ENCODE measurements around the gene ACTR3C. TPM values are rescaled to one million over a fixed set of nuclear protein-coding genes. Genes with fewer than 3 reads are reported as not detected.

Gene ACTR3C
- total RNA-seq, result 4.6 TPM
- long read RNA-seq, partial matches to known transcripts, result 2 of 4 reads
- long read RNA-seq, other reads (novel, unspliced or antisense), result 2 of 4 reads

DNA sequence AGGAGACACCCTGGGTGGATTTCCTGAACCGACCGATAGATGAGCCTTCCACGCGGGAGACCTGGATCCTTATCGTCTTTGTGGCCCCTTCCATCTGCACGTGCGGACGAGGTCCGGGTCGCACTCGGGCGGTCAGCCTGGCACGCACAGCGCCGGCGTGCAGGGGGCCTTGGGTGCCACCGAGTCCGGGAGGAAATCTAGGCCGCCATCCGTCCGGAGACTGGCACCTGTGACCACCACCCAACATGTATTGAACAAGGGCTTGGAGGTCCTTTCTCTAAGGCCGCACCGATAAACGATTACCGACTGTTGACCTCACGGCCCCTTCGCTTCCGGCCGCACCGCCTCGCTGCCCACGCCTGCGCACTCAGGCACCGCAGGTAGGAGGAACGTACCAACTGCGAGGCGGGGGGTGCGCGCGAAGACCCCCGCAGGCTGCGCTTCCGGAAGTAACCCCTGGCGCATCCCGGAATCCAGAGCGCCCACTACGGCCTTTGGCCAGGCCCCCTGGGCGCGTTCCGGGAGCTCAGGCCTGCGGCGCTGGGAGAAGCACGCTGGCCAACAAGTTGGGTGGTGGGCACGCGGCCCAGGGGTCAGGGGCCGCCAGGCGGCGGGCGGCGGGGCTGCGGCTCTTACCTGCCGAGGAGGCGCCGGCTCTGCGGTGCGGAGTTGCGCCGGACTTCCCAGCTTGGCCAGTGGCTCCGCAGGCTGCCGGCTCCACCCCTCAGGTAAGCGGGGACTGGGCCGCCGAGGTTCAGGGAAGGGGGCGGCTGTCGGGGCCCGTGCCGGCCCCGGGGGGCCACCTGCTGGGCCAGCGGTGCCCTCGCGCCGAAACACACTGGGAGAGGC, at the start of gene ACTR3C, which contains the start of gene LRRC61:
TSS of gene ACTR3C (minus strand) at position 713 of the 849 bp plus-strand sequence. CDS start 28,249 bp downstream, outside the sequence.
TSS of gene LRRC61 (plus strand) at position 523 of the 849 bp plus-strand sequence. CDS start 13,507 bp downstream, outside the sequence.
- intact Hi-C loops (cut with DNase I), result no loop called here
- peak; percentile 80 for DNase-seq (ENCODE audit: low spot score)

DNA sequence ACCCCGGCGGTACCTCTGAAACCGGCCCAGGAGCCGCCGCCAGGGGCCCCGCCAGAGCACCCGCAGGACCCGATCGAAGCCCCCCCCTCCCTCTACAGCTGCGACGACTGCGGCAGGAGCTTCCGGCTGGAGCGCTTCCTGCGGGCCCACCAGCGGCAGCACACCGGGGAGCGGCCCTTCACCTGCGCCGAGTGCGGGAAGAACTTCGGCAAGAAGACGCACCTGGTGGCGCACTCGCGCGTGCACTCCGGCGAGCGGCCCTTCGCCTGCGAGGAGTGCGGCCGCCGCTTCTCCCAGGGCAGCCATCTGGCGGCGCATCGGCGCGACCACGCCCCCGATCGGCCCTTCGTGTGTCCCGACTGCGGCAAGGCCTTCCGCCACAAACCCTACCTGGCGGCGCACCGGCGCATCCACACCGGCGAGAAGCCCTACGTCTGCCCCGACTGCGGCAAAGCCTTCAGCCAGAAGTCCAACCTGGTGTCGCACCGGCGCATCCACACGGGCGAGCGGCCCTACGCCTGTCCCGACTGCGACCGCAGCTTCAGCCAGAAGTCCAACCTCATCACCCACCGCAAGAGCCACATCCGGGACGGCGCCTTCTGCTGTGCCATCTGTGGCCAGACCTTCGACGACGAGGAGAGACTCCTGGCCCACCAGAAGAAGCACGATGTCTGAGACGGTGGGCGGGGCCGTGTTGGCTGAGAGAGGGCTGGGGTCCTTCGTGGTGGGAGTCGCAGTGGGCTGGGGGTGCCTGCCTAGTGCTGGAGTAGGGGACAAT, 49.1 kb upstream of the ACTR3C start:
- no peak for DNase-seq (ENCODE audit: low spot score)
- intact Hi-C loops (cut with DNase I), result no loop called here

DNA sequence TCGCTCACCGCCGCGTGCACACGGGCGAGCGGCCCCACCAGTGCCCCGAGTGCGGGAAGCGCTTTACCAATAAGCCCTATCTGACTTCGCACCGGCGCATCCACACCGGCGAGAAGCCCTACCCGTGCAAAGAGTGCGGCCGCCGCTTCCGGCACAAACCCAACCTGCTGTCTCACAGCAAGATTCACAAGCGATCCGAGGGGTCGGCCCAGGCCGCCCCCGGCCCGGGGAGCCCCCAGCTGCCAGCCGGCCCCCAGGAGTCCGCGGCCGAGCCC, 48.6 kb upstream of the ACTR3C start:
- intact Hi-C loops (cut with DNase I), result no loop called here
- DNase-seq (ENCODE audit: low spot score), result no peak

DNA sequence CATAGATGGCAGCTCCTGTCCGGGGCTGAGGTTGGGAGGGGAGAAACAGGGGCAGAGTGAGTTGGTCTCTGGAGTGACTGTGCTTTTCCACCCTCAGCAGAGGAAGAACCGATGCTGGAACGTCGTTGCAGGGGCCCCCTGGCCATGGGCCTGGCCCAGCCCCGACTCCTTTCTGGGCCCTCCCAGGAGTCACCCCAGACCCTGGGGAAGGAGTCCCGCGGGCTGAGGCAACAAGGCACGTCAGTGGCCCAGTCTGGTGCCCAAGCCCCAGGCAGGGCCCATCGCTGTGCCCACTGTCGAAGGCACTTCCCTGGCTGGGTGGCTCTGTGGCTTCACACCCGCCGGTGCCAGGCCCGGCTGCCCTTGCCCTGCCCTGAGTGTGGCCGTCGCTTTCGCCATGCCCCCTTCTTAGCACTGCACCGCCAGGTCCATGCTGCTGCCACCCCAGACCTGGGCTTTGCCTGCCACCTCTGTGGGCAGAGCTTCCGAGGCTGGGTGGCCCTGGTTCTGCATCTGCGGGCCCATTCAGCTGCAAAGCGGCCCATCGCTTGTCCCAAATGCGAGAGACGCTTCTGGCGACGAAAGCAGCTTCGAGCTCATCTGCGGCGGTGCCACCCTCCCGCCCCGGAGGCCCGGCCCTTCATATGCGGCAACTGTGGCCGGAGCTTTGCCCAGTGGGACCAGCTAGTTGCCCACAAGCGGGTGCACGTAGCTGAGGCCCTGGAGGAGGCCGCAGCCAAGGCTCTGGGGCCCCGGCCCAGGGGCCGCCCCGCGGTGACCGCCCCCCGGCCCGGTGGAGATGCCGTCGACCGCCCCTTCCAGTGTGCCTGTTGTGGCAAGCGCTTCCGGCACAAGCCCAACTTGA, 48.0 kb upstream of the ACTR3C start:
- intact Hi-C loops (cut with DNase I), result no loop called here
- no peak for DNase-seq (ENCODE audit: low spot score)

DNA sequence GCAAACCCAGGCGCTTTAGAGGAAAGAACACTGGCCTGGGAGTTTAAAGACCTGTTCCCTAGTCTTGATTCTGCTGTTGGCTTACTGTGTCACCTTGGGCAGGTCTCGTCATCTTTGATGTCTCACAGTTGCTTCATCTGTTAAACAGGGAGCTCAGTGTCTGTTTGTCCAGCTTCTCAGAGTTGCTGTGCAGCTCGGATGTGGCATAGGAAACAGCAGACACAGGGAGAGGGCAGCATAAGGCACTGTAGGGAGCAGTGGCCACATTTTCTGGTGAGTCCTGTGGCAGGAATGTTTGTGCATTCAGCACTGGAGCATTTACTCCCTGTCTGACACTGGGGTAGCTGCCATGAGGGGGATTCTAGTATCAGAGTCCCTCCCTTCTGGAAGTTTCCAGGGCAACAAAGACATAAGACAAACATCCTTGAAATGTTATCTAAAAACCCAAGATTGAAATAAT, 47.3 kb upstream of the ACTR3C start:
- no peak for DNase-seq (ENCODE audit: low spot score)

DNA sequence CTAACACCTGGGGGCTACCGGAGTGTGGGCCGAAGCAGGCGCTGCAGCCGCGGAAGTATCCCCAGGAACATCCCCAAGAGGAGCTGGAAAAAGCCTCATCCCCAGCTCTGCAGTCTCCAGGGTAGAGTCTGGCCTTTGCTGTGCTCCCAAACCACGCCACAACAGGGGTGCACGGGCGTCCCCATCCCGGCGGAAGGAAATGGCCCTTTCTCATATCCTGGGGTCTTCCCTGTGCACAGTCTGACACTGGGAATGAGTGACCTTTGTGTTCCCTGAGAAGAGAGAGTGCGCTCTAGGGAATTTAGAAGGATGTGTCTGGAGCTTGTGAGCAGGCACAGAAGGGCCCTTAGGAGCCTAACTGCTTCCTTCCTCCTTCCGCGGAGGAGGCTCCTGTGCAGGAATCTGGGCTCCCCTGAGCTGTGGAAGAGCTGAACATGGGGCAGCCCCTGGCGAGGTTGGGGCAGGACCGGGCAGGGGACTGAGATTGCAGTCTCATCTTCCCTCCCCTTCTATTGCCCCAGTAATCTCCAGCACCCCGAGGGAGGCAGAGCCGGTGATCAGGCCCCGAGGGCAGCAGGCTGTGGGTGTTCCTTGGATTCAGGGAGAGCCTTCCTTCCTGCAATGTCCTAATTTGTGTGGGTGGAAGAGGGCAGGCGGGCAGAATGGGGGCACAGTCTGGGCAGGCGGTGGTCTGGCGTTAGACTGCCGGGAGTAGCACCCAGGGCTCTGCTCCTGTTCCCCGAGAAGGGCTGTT, 46.6 kb upstream of the ACTR3C start:
- intact Hi-C loops (cut with DNase I), result no loop called here
- DNase-seq (ENCODE audit: low spot score), result no peak

More for the DNA sequence above, 47.3 kb upstream of the ACTR3C start:
- intact Hi-C loops (cut with DNase I), result no loop called here

DNA sequence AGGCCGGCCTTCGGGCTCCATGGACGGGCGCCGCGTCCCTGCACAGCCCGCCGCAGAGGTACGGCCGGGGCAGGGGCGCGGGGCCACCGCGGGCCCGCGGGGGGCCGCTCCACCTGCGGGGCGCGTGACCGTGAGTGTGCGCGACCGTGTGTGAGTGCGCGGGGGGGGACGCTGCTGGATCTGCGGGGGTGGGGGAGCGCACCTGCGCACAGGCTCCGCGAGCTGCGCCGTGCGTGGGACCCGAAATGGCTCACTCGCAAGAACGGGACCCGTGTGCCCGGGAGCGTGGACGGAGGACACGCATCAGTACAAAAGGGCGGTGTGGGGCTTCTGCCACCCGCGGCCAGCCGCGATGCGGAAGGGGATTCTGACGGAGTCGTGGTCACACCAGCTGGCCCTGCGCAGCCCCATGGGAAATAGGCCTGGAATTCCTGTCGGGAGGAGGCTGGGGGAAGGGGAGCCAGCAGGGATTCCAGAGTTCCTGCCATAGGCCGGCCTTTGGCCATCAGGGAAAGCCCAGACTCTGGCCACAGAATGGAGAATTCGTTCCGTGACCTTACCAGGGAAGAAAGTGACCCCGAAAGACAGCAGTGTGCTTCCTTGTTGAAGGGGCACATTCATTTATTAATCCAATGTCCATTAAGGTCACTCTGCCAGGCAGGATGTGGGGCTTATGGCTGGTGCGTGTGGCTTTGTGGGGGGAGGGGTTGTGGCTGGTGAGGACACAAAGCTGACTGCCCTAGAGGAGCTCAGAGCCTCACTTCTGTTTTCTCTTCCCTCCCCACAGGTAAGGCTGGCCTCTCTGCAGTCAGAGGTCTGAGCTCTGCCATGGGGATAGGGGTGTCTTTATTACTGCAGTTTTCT, 45.8 kb upstream of the ACTR3C start:
- intact Hi-C loops (cut with DNase I), result loop anchor here (1.0 kb wide), 1 partner anchor 36 kb away; a partner anchor contains a TSS

DNA sequence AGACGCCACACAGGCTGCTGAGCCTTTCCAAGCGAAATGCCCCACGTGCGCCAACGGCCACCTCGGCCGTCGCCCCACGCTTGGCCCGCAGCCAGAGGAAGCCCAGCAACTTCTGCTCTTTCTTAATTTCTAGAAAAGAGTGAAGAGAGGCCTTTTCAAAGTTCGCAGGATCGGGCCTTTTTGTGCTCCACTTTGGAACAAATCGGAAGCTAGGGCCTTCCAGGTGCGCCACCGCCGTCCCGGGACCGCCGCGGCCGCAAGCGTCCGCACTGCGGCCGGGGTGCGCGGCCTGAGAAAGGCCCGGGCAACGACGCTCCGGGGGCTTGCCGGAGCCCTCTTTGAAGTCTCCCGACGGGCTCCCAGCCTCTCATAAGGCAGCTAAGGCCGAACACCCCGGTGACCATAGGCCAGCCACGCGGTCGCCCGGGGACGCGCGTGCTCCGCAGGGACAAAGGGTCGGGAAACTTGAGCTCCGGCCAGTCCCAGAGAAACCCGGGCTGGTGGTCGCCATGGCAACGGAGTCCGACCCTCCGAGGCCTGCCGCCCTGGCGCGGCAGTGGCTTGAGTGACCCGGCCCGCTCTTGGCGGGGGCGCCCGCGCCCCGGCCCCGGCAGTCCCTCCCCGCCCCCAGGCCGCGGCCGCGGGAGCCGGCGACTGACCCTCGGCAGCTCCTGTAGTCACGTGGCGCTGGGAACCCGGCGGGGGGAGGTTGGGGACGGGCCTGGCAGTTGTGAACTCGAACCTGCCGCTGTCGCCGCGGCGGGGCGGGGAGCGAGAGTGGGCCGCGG, 44.9 kb upstream of the ACTR3C start, which contains the start of gene REPIN1:
TSS of gene REPIN1 (plus strand) at position 727 of the 788 bp plus-strand sequence. CDS start 890 bp downstream, outside the sequence.
- intact Hi-C loops (cut with DNase I), result loop anchor here (1.0 kb wide), 1 partner anchor 37 kb away; a partner anchor contains a TSS
- peak; percentile 96 for DNase-seq (ENCODE audit: low spot score)

More for the DNA sequence above, 45.8 kb upstream of the ACTR3C start:
- DNase-seq (ENCODE audit: low spot score), result peak; percentile 86

DNA sequence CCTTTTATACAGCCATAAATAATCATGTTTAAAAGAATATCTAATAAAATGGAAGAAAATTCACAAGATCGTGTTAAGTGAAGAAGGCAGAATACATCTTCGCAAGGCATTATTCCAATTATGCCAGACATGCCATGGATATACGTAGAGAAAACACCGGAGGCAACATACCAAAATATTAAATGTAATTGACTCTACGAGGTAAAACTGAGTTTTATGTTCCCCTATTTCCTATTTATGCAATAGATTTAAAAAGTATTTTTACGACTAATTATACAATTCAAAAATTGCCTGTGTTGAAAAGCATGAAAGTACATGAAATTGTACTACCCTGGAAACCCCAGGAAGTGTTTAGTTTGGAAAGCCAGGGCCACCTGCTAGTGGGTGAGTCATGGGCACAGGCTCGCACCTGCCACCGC, 44.3 kb upstream of the ACTR3C start:
- no peak for DNase-seq (ENCODE audit: low spot score)
- intact Hi-C loops (cut with DNase I), result loop anchor here (1.0 kb wide), 1 partner anchor 38 kb away; a partner anchor contains a TSS

DNA sequence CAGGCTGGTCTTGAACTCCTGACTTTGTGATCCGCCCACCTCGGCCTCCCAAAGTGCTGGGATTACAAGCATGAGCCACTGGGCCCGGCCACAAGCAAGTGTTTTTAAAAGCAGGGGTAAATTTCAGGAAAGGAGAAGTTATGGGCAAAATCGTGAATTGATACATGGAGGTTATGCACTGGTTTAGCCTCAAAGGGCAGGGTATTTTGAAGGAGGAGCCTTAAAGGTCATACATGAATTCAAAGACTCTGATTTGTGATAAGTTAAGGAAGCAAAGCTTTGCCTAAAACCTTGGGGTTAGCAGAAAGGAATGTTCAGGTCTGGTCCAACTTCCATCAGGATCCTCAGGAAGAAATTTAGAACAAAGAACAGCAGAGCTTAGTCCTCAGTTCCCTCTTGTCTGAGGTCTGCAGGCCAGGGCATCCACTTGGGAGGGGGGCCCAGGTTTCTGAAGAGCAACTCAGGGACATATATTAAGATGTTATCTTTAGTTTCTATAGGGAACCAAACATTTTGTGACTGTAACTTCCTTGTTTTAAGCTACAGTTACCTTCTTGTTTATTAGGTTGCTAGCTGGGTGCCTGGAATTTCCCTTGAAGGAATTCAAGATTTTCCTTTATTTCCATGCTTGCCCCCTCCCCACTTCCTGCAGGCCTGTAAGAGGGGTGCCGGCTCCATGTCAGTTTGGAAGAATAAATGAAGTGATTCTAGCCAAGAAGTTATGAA, 42.5 kb upstream of the ACTR3C start:
- no peak for DNase-seq (ENCODE audit: low spot score)
- intact Hi-C loops (cut with DNase I), result no loop called here

DNA sequence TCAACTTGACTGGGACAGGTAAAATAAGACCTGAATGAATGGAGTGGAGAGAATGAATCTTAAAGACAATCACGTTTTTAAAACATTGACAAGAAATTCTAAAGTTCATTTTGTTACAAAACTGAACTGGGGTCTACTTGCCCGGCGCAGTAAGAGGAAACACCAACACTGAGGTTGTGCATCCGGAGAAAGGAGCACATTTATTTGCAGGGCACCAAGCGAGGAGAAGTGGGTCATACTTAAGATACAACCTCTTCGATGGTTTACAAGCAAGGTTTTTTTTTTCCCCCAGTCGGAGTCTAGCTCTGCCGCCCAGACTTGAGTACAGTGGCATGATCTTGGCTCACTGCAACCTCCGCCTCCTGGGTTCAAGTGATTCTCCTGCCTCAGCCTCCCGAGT, 41.8 kb upstream of the ACTR3C start:
- intact Hi-C loops (cut with DNase I), result no loop called here
- no peak for DNase-seq (ENCODE audit: low spot score)

DNA sequence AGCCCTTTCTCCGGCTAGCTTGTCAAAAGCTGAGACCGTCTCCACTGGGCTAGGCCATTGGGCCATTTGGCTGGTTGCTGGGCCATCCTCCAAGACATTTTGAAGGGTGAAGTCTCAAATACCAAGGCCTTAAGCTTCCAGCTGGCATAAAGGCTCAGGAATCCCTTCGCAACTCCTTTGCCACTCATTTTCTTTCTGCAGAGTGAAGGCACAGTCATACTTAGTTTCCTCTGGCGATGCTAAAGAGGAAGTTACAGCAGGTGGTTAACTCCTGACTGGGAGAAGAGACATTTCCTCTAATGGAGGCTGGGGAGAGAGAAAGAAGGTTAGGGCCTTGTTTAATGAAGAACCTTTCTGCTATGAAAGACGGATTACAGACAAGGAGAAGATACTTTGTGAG, 40.5 kb upstream of the ACTR3C start:
- intact Hi-C loops (cut with DNase I), result no loop called here
- no peak for DNase-seq (ENCODE audit: low spot score)

DNA sequence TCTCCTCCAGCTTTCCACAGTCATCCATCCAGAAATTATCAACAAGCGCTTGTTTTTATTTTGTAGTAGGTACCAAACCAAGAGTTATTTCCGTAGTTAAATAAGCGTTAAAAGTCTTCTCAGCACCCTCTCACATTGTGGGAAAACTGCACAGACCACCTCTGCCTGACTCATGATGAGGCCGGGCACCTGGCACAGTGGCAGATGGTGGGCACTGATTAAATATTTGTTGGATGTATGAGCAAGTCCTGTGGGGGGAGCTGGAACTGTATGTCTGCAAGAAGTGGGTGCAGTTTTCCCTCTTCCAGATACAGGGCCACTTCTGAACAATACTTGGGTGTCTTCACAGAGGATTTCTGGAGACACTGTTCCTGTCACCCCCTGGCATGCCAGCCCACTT, 40.0 kb upstream of the ACTR3C start:
- intact Hi-C loops (cut with DNase I), result no loop called here

DNA sequence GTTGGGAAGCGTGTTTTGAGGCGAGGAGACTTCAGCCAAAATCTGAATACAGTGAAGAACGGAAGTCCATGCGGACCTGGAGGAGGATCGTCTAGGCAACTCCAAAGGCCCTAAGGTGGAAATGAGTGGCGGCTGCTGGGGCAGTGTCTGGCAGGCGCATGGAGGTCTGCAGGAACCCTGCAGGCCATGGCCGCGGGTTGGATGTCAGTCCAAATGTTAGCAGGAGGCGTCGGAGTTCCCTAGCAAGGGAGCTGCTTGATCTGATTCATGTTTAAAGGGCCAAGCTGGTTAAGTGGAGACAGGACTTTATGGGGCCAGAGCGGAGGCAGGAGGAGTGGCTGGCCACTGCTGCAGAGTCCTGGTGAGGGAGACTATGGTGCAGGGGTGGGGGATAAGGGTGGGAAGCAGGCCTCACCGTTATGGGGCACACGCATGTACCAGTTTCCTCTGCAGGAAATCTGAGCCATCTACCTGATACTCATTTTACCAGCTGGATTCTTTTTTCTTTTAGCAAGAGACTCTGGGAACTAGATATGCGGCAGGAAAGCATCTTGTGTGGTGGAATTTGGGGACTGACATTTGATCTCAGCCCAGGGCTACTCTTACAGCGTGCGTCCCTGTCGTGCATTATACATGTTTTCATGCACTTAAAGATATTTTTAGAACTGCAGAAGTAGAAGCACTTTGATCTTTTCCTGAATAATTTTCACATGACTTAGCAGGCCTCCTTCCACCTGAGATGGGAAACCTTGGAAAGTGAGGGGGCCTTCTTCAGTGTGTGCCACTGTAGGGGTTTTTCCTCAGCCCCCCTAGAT, 38.7 kb upstream of the ACTR3C start:
- no peak for DNase-seq (ENCODE audit: low spot score)
- intact Hi-C loops (cut with DNase I), result no loop called here

More for the DNA sequence above, 40.0 kb upstream of the ACTR3C start:
- no peak for DNase-seq (ENCODE audit: low spot score)

DNA sequence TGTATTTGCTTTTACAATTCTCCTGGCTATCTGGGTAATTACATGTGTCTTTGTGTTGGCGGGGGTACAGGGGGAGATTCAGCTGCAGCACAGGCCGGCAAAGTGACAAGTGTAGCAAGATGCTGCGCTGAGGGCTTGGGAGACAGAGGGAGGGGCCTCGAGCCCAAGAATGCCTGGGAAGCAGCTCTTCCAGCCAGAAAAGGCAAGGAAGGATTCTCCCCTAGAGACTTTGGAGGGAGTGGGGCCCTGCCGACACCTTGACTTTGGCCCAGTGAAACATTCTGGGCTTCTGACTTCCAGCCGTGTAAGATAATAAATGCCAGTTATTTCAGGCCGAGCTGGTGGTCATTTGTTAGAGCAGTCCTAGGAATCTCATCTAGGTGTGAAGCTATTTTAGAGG, 38.1 kb upstream of the ACTR3C start:
- intact Hi-C loops (cut with DNase I), result no loop called here

More for the DNA sequence above, 38.1 kb upstream of the ACTR3C start:
- no peak for DNase-seq (ENCODE audit: low spot score)
